Left lung (tissue), 10 donors: ENCODE data around the gene NUP93. TPM values are rescaled to one million over a fixed set of nuclear protein-coding genes. Genes with fewer than 3 reads are reported as not detected.

Experiments used
- ATAC-seq: fragments of 200-7000 bp; cut with Tn5 transposase; one replicate; pipeline ENCODE4 v1.9.1; 2020; ENCODE audit warnings: moderate library complexity
- DNase-seq, 4 donors: peaks; one replicate each; pipeline ENCODE4 v3.0.0-alpha.2; 2013 to 2020
- H3K27ac ChIP-seq, 2 donors: fragments of 200-600 bp; sonication (generic) in 1 of 2; one replicate each; pipeline versions ENCODE4 v1.5.0 to v1.8.0; 2020 to 2021
- H3K27me3 ChIP-seq, 2 donors: fragments of 200-600 bp; sonication (generic) in 1 of 2; one replicate each; pipeline versions ENCODE4 v1.5.0 to v1.8.0; 2020 to 2021
- H3K36me3 ChIP-seq, 2 donors: fragments of 200-600 bp; sonication (generic) in 1 of 2; one replicate each; pipeline versions ENCODE4 v1.5.0 to v1.8.0; 2020 to 2021
- H3K4me1 ChIP-seq, 2 donors: fragments of 200-600 bp; one replicate each; pipeline ENCODE4 v1.8.0; 2021
- H3K4me3 ChIP-seq, 2 donors: fragments of 200-600 bp; sonication (generic) in 1 of 2; one replicate each; pipeline versions ENCODE4 v1.5.0 to v1.8.0; 2020 to 2021; ENCODE audit warnings: mild to moderate bottlenecking in 1 of 2
- H3K9me3 ChIP-seq, 2 donors: fragments of 200-600 bp; sonication (generic) in 1 of 2; one replicate each; pipeline versions ENCODE4 v1.5.0 to v1.8.0; 2020 to 2021
- CTCF ChIP-seq, 2 donors: fragments of 200-600 bp; sonication (generic) in 1 of 2; IDR thresholded peaks; one replicate each; pipeline versions ENCODE4 v1.5.0 to v1.8.0; 2021; ENCODE audit warnings: antibody characterized with exemption in 2 of 2
- intact Hi-C, 2 donors: fragments of 100-400 bp; cut with DNase I; formaldehyde crosslinking; loops; one replicate each; pipeline versions ENCODE4 v1.11.2 to v1.14.2; 2022
- polyA plus RNA-seq, 6 donors: library from polyadenylated mRNA; unstranded; fragments of 120-200 nt; gene quantifications; one replicate each; pipeline ENCODE4 v1.2.1, GENCODE V29; 2013; ENCODE audit not compliant: insufficient read length in 6 of 6
- total RNA-seq, 2 donors: library from RNA; stranded (reverse); fragmentation: NEBNext Ultra II Directional; extraction: Animal tissue kit (Norgen Biotek cat#: 25700); gene quantifications; one replicate each; pipeline ENCODE4 v1.2.1, GENCODE V29; 2021
- donor health status: DM: no; HTN: yes; CAD: no.
- donor health status: DM: no; HTN: no; CAD: no.

Gene NUP93
- total and polyA plus RNA-seq, 8 donors: 47.1 to 75.9 (median 65.9) TPM

DNA sequence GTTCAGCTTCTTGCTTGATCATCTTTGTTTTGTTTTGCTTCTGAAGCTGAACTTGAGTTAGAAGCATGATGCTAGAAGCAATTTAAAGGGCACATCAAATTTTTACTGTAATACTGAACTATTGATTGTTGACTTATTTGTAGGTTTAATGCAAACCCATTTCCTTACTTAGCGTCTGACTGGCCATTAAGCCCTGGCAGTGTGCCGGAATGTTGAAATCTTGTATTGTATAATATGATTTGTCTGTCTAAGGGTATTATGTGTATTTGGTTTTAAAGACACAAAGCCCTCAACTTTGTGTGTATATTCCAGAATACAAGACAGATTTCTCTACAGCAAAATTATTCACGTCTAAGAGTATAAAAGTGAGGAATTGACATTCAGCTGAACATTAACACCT lies 39.7 kb downstream of the NUP93 start:
- TF ChIP-seq CTCF (IDR thresholded peaks at IDR 0.05): no peak
- Histone ChIP-seq H3K27ac (no peak overlapping the region), H3K27me3 (no peaks in the 10 kb centered on the region), H3K4me3 (no peak overlapping the region), H3K9me3 (no peaks in the 10 kb centered on the region), H3K4me1 (peaks cover 14 to 25% of the 10 kb centered on the region in 2 donors), H3K36me3 (no peaks in the 10 kb centered on the region)
- DNase-seq (peak in 2 of 4 donors; percentile 62 to 73), ATAC-seq (peak; percentile 17)
- intact Hi-C loops: no loop called here

GRCh38 chr16:56771558-56772279 lies 41.8 kb downstream of the NUP93 start:
- no peak for TF ChIP-seq CTCF (IDR thresholded peaks at IDR 0.05)
- peaks cover 17 to 33% of the 10 kb centered on the region in 2 donors for H3K4me1 ChIP-seq
- H3K27ac ChIP-seq: no peak overlapping the region
- DNase-seq (no peak), ATAC-seq (no peak)
- H3K4me3 ChIP-seq: no peak overlapping the region
- no peaks in the 10 kb centered on the region for H3K27me3 ChIP-seq
- no peaks in the 10 kb centered on the region for H3K9me3 ChIP-seq
- intact Hi-C loops: no loop called here
- no peaks in the 10 kb centered on the region for H3K36me3 ChIP-seq

DNA sequence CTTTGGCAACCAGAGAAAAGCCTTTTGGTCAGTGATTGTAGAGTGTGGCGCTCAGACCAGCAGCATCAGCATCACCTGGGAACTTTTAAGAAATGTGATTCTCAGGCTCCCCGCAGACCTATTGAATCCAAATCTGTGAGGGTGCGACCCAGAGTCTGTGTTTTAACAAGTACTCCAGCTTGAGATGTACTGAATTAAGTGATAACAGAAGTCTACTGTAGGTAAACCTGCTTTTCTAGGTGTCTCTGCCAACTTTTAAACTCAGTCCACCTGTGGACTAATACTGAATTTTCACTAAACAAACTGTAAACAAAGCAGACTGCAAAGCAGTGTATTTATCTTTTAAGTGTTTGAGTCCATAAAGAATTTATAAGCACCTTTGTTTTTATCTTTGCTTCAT lies 43.6 kb downstream of the NUP93 start:
- ATAC-seq (peak; percentile 24), DNase-seq (no peak)
- no peak overlapping the region for H3K27ac ChIP-seq
- H3K36me3 ChIP-seq: no peaks in the 10 kb centered on the region
- H3K9me3 ChIP-seq: no peaks in the 10 kb centered on the region
- peaks cover 16 to 33% of the 10 kb centered on the region in 2 donors for H3K4me1 ChIP-seq
- no peak for TF ChIP-seq CTCF (IDR thresholded peaks at IDR 0.05)
- H3K27me3 ChIP-seq: no peaks in the 10 kb centered on the region
- no peak overlapping the region for H3K4me3 ChIP-seq
- intact Hi-C loops: no loop called here

DNA sequence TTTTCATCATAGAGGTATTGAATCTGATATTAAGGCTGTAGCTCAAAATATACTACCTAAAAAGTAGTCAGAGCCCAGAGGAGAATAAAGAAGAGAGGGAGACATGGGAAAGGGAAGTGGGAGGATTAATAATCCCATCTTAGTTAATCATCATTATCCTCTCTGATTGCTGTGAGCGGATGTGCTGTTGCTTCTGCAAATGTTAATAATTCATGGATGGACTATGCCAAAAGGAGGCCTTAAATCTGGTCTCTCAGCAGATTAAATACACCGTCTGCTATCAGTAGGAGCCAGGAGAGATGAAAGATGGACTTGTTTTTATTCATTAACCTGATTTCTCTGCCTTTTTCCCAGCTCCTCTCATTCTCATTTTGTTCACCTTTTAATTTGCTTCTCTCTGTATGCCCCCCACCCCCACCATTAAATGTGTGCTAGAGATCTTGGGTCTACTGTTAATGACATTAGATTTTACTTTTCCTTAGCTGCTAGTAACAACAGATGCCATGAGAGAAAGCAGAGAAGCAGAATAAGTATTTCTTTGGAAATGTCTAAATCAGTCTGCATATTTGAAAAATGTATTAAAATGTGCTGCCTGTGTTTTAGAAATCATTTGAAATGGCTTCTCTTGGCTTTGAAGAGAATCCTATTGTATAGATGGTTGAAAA lies 44.2 kb downstream of the NUP93 start:
- no peak for ATAC-seq
- peaks cover 16 to 33% of the 10 kb centered on the region in 2 donors for H3K4me1 ChIP-seq
- no peaks in the 10 kb centered on the region for H3K27me3 ChIP-seq
- H3K36me3 ChIP-seq: no peaks in the 10 kb centered on the region
- H3K27ac ChIP-seq: no peak overlapping the region
- no peak for TF ChIP-seq CTCF (IDR thresholded peaks at IDR 0.05)
- no peak overlapping the region for H3K4me3 ChIP-seq
- H3K9me3 ChIP-seq: no peaks in the 10 kb centered on the region
- intact Hi-C loops: no loop called here
- no peak for DNase-seq

- H3K9me3 ChIP-seq: no peaks in the 10 kb centered on the region
- no peak overlapping the region for H3K27ac ChIP-seq
- H3K27me3 ChIP-seq: no peaks in the 10 kb centered on the region
- DNase-seq: no peak
- no peak overlapping the region for H3K4me3 ChIP-seq
- intact Hi-C loops: no loop called here
- no peak for ATAC-seq
- no peak for TF ChIP-seq CTCF (IDR thresholded peaks at IDR 0.05)
- no peaks in the 10 kb centered on the region for H3K36me3 ChIP-seq
- peaks cover 16 to 27% of the 10 kb centered on the region in 2 donors for H3K4me1 ChIP-seq
Measured at GRCh38 chr16:56775162-56775561, 45.2 kb downstream of the NUP93 start.
